Subcutaneous abdominal adipose tissue (tissue), 5 donors: ENCODE results near the gene MEIS2.

ENCODE experiments used
- H3K27ac ChIP-seq: one replicate; pipeline ENCODE4 v1.7.0; 2013; ENCODE audit warnings: low read depth, mild to moderate bottlenecking, inconsistent platforms, low read length, moderate library complexity
- H3K27me3 ChIP-seq, 5 donors: one replicate each; pipeline ENCODE4 v1.7.0; 2013; ENCODE audit warnings: low read length in 5 of 5, inconsistent platforms in 1 of 5; ENCODE audit not compliant: control insufficient read depth in 5 of 5, insufficient read depth in 4 of 5
- H3K36me3 ChIP-seq, 5 donors: one replicate each; pipeline ENCODE4 v1.7.0; 2013; ENCODE audit warnings: low read length in 5 of 5; ENCODE audit not compliant: control insufficient read depth in 5 of 5, insufficient read depth in 5 of 5
- H3K4me1 ChIP-seq, 5 donors: one replicate each; pipeline ENCODE4 v1.7.0; 2013; ENCODE audit warnings: low read length in 5 of 5, mild to moderate bottlenecking in 3 of 5, moderate library complexity in 1 of 5; ENCODE audit not compliant: control insufficient read depth in 5 of 5, insufficient read depth in 5 of 5
- H3K4me3 ChIP-seq, 5 donors: one replicate each; pipeline ENCODE4 v1.7.0; 2013; ENCODE audit warnings: low read length in 5 of 5, low read depth in 1 of 5
- H3K9ac ChIP-seq, 5 donors: one replicate each; pipeline ENCODE4 v1.7.0; 2013; ENCODE audit warnings: low read length in 5 of 5, mild to moderate bottlenecking in 4 of 5, moderate library complexity in 3 of 5
- H3K9me3 ChIP-seq, 5 donors: one replicate each; pipeline ENCODE4 v1.7.0; 2013; ENCODE audit warnings: low read length in 5 of 5; ENCODE audit not compliant: control insufficient read depth in 5 of 5
- donor health status: healthy.
- donor health status: healthy.
- donor health status: healthy.
- donor health status: healthy.
- donor health status: healthy.

The MEIS2 gene

DNA sequence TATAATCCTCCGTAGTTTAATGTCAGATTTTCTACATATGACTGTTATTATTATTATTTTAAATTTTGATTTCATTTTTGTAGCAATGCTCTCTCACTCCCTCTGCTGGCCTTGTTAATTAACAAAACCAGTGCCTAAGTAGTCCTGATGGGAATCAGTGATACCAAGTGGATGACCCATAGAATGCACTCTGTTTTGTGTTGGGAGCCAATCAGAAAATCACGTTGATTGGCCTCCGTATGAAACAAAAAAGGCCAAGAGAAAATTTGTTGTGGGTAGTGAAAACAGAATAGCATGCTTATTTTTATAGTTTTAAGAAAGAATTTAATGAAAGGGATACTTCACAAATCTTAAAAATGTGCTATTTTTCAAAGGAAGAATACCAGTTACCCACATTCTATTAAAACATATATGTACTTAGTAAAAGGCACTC lies 34.4 kb upstream of the MEIS2 start:
- Histone ChIP-seq H3K4me1 (no peaks in the 10 kb centered on the region), H3K9me3 (no peaks in the 10 kb centered on the region), H3K27me3 (peaks cover 0 to 9% (median 0%) of the 10 kb centered on the region in 5 donors), H3K4me3 (no peak overlapping the region), H3K27ac (no peak overlapping the region), H3K36me3 (no peaks in the 10 kb centered on the region), H3K9ac (no peak overlapping the region)

DNA sequence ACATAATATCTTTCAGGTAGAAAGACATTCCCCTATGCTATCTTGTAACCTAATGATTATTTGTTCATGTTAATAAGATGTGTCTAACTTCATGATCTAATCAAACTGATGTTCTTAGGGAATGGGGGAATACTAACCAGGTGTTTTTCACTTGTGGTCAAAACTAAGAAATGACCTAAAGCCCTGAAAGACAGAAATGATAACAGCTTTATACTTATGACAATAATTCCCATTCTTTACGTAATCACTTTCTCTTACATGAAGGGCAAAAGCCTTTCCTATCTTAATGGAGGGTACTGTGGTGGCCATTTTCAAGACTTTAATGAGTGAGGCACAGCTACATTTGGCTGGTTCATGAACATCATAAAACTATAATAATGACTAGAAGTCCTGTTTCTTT lies 33.9 kb upstream of the MEIS2 start:
- H3K27me3 ChIP-seq: peaks cover 0 to 9% (median 0%) of the 10 kb centered on the region in 5 donors
- no peaks in the 10 kb centered on the region for H3K4me1 ChIP-seq
- no peak overlapping the region for H3K9ac ChIP-seq
- H3K27ac ChIP-seq: no peak overlapping the region
- no peaks in the 10 kb centered on the region for H3K9me3 ChIP-seq
- no peaks in the 10 kb centered on the region for H3K36me3 ChIP-seq
- H3K4me3 ChIP-seq: no peak overlapping the region

DNA sequence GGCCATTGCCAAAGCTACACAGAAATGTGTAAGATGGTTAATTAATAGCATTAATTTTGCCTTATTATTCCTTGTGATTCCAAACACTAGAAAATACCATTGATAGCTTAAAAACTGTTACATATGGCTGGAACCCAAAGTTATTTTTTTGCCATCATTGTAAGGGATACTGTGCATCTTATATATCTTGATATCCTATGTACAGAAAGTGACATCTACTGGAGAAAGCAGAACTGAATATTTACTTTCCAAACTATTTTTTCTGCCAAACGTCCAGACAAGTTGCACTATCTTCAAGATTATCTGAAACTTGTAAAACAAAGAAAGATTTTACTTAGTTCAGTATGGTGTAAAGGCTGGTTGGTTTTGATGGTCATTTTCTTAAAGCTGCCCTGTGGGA lies 33.3 kb upstream of the MEIS2 start:
- H3K4me1 ChIP-seq: no peaks in the 10 kb centered on the region
- H3K4me3 ChIP-seq: no peak overlapping the region
- H3K36me3 ChIP-seq: no peaks in the 10 kb centered on the region
- no peaks in the 10 kb centered on the region for H3K9me3 ChIP-seq
- peaks cover 0 to 9% (median 0%) of the 10 kb centered on the region in 5 donors for H3K27me3 ChIP-seq
- no peak overlapping the region for H3K9ac ChIP-seq
- H3K27ac ChIP-seq: no peak overlapping the region

DNA sequence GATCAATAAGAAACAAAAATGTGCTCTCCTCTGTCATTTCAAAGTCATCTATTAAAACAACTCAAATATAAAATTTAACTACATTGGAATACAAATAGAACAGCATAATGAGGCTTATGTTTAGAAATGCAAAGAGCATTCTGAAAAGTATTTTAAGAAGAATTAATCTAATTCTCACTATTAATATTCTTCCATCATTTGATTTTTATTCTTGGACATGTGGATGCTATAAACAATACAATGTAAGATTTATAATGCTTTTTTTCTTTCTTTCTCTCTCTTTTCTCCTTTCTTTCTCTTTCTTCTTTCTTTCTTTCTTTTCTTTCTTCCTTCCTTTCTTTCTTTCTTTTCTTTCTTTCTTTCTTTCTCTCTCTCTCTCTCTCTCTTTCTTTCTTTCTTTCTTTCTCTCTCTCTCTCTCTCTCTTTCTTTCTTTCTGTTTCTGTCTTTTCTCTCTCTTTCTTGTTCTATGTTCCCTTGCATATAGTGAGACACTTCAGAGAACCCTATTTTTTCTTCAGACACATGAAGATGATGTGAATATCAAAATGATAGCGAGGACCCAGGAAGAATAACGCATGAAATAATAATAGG lies 32.6 kb upstream of the MEIS2 start:
- no peaks in the 10 kb centered on the region for H3K36me3 ChIP-seq
- no peak overlapping the region for H3K27ac ChIP-seq
- H3K9me3 ChIP-seq: no peaks in the 10 kb centered on the region
- H3K4me1 ChIP-seq: no peaks in the 10 kb centered on the region
- H3K4me3 ChIP-seq: no peak overlapping the region
- peaks cover 0 to 9% (median 0%) of the 10 kb centered on the region in 5 donors for H3K27me3 ChIP-seq
- H3K9ac ChIP-seq: no peak overlapping the region

DNA sequence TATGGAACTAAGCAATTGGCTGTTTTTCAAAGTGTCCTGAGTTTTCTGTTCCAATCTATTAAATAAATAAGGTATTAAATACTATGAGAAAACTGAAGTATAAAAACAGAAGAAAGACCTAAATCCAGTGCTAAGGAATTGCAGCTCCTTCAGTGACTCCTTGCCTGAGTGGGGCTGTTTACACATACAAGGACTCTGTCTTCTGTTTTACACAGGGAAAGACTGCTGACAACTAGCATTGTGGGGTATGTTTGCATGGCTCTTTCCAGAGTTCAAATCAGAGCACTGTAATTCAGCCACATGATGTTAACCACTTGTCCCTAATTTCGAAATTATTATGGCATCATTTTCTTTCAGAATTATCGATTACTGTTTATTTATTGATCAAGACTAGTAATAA lies 31.3 kb upstream of the MEIS2 start:
- no peaks in the 10 kb centered on the region for H3K4me1 ChIP-seq
- H3K27me3 ChIP-seq: peaks cover 0 to 7% (median 0%) of the 10 kb centered on the region in 5 donors
- no peaks in the 10 kb centered on the region for H3K9me3 ChIP-seq
- H3K4me3 ChIP-seq: no peak overlapping the region
- H3K9ac ChIP-seq: no peak overlapping the region
- no peaks in the 10 kb centered on the region for H3K36me3 ChIP-seq
- no peak overlapping the region for H3K27ac ChIP-seq

DNA sequence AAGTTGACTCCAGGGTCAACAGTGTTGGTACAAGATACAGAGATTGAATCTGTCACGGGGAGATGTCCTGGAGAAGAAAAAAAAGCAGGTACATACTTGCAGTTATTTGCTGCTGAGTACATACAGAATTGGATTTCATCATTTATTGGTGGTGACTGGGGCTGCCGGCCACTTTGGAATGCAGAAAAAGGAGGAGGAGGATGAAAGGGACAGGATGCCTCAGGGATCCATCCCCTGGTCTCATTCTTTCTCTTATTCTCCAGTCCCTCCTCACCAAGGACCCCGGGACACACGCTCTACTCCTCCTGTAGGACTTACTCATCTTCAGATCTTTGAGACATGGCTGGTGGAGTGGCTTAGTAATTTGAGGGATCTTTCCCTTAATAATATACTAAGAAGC lies 30.0 kb upstream of the MEIS2 start:
- no peaks in the 10 kb centered on the region for H3K36me3 ChIP-seq
- H3K4me1 ChIP-seq: no peaks in the 10 kb centered on the region
- H3K9me3 ChIP-seq: no peaks in the 10 kb centered on the region
- H3K27me3 ChIP-seq: peaks cover 0 to 7% (median 0%) of the 10 kb centered on the region in 5 donors
- no peak overlapping the region for H3K9ac ChIP-seq
- H3K27ac ChIP-seq: no peak overlapping the region
- H3K4me3 ChIP-seq: no peak overlapping the region

DNA sequence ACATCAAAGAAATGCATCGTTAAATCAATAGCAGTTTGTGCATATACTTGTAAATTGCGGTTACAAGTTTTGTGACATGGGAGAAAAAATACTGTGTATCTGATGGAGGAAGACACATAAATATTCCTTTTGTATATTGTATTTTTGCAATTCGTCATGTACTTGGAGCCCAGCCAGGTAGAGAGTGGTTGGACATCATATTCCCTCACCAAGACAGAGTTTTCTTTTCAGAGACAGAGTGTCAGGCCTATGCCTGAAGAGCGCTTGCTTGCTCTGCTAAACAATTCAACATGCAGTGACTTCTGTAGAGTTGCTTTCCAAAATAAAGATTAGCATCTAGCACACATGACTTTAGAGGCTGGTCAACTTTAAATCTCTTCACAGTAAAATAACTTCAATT lies 24.8 kb upstream of the MEIS2 start:
- H3K27ac ChIP-seq: no peak overlapping the region
- no peaks in the 10 kb centered on the region for H3K9me3 ChIP-seq
- H3K36me3 ChIP-seq: no peaks in the 10 kb centered on the region
- H3K27me3 ChIP-seq: peaks cover 0 to under 1% (median 0%) of the 10 kb centered on the region in 5 donors
- no peak overlapping the region for H3K9ac ChIP-seq
- H3K4me3 ChIP-seq: no peak overlapping the region
- H3K4me1 ChIP-seq: no peaks in the 10 kb centered on the region

DNA sequence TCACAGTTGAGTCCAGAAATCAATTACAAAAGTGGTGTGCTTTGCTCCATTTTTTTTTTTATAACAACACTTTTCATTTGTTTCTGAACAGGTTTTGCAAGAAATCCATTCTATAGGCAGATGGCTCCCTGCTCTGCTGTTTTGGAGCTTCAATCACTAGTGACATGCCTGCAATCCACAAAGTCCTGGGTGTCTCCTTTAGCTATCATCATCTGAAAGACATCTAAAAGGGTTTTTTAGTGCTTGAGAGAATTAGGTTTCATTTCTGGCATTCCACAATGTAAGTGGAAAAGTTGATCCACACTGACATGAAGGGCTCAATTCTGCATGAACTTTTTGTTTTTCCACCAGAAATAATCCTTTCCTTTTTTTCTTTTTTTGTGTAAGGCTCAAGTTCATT lies 24.0 kb upstream of the MEIS2 start:
- Histone ChIP-seq H3K27ac (no peak overlapping the region), H3K36me3 (no peaks in the 10 kb centered on the region), H3K27me3 (no peaks in the 10 kb centered on the region), H3K9ac (no peak overlapping the region), H3K4me1 (no peaks in the 10 kb centered on the region), H3K9me3 (no peaks in the 10 kb centered on the region), H3K4me3 (no peak overlapping the region)

DNA sequence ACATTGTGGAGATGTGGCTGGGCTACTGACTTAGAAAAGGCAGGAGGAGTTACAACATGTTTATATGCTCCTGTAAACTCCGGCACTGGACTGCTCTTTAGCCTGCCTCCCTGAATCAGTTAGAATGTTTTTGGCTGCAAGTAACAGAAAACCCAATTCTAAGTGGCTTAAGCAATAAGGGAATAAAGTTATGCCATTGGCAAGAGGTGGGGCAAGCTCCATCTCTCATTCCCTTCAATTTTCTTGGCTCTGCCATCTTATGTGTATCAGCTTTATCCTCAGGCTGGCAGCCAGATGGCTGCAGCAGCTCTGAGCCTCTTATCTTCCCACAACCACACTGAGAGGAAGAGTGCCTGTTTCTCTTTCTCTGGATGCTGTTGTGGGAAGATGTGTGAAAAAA lies 22.4 kb upstream of the MEIS2 start:
- H3K27ac ChIP-seq: no peak overlapping the region
- no peaks in the 10 kb centered on the region for H3K27me3 ChIP-seq
- no peaks in the 10 kb centered on the region for H3K4me1 ChIP-seq
- H3K9me3 ChIP-seq: no peaks in the 10 kb centered on the region
- no peak overlapping the region for H3K4me3 ChIP-seq
- no peak overlapping the region for H3K9ac ChIP-seq
- H3K36me3 ChIP-seq: no peaks in the 10 kb centered on the region

DNA sequence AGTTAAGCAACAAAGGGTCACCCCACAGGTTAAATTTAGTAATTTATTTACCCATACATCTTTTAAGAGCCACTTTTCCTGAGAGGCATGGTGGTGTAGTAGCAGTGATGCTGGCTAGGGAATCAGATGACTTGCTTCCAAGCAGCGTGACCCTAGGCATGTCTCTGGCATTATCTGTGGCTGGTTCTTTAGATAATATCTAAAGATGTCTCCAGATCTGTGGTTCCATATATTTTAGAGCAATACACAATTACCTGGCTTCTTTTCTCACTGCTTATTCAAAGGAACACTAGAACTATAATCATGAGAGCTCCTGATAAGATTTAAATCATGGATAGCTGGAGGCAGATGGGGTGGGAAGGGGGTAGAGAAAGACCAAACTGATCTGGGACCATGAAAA lies 21.1 kb upstream of the MEIS2 start:
- H3K27me3 ChIP-seq: no peaks in the 10 kb centered on the region
- no peak overlapping the region for H3K4me3 ChIP-seq
- H3K27ac ChIP-seq: no peak overlapping the region
- H3K36me3 ChIP-seq: no peaks in the 10 kb centered on the region
- no peaks in the 10 kb centered on the region for H3K4me1 ChIP-seq
- H3K9me3 ChIP-seq: no peaks in the 10 kb centered on the region
- no peak overlapping the region for H3K9ac ChIP-seq

DNA sequence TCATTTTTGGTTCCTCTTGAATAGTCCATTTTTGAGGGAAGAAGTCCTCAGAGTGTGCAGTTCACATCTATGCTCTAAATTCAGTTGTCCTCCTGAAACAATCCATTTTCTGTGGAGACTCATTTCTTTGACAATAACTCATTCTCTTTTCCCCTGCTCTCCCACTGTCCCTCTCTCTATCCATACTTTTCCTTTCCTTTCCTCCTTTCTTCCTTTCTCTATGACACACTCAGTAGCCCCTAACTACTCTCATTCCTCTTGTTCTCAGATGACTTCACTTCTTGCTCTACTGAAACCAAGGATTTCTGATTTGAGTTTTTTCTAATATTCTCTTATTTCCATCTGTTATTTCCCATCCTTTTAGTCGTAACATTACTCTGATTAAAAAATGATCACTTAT lies 16.7 kb upstream of the MEIS2 start:
- H3K9ac ChIP-seq: no peak overlapping the region
- H3K36me3 ChIP-seq: no peaks in the 10 kb centered on the region
- no peak overlapping the region for H3K27ac ChIP-seq
- H3K4me3 ChIP-seq: no peak overlapping the region
- H3K27me3 ChIP-seq: peaks cover 0 to 10% (median 2%) of the 10 kb centered on the region in 5 donors
- no peaks in the 10 kb centered on the region for H3K9me3 ChIP-seq
- no peaks in the 10 kb centered on the region for H3K4me1 ChIP-seq
